Measurements from ENCODE around the gene CIPC. TPM values are rescaled to one million over a fixed set of nuclear protein-coding genes. Genes with fewer than 3 reads are reported as not detected.

CIPC gene
- total and polyA plus RNA-seq, 9 of the 15 experiments (the other 6 are each of a cell fraction or from before 2014, with no cell fraction given) = 5.0 to 16.9 (median 10.7) TPM

DNA sequence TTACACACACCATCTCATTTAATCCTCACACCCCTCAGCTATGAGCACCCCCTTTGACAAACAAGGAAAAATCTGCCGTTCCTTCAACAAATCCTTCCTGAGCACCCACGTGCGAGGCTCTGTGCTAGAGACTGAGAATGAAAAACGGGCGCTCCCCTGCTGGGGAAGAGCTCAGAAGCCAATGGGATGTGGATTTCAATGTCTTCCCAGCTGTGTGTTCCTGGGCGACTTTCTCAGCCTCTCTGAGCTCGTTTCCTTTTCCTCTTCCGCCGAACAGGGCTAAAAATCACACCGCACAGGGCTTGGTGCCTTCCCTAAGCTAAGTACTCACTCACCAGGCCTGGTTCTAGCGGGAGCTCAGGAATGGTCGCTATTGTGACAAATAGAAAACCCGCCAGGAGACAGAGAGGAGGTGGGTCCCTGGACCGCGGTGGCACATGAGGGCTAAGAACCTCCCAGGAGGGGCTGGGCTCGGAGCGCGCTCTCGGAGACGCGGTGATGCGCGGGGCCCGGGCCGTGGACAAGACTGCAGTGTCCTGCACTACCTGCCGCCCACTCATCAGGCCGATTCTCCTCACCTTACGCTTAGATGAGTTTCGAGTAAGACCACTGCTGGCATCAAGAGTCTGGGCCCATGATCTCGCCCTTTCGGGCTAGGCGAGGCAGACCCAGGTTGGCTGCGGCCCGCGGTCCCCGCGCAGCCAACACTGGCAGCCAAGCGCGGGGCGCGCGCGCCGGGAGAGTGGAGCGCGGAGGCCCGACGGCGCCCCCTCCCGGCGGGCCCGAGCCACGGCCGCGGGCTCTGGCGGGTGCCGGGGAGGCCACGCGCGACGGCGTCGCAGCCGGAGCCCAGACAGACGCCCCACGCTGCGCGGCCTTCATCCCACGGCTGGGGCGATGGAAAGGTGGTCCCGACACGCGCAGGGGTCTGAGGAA is 26.6 kb downstream of the CIPC start (continued):
- TF ChIP-seq RFX5 (IDR thresholded peaks at IDR 0.05; ENCODE audit: low read depth, low read length) (no peak), DDX20 (tag; IDR thresholded peaks at IDR 0.05; ENCODE audit: low read depth) (no peak), TCF7L2 (IDR thresholded peaks at IDR 0.05; ENCODE audit: low read depth, low read length) (no peak), SMC3 (conservative IDR thresholded peaks at IDR 0.05; ENCODE audit: insufficient read depth, low read depth, low read length) (0 out of 2 replicates have a peak, but pooled peaks have one; percentile 14), PPARD (CRISPR knock-in tag; IDR thresholded peaks at IDR 0.05) (no peak), ELF1 (tag; IDR thresholded peaks at IDR 0.05) (no peak), SRSF1 (IDR thresholded peaks at IDR 0.05; ENCODE audit: low read depth, low read length) (no peak), POLR3A (IDR thresholded peaks at IDR 0.05; ENCODE audit: borderline replicate concordance, extremely low read depth, insufficient read depth, insufficient read length) (no peak), HDGF (IDR thresholded peaks at IDR 0.05) (no peak)
- TF ChIP-seq, protein P1, sequence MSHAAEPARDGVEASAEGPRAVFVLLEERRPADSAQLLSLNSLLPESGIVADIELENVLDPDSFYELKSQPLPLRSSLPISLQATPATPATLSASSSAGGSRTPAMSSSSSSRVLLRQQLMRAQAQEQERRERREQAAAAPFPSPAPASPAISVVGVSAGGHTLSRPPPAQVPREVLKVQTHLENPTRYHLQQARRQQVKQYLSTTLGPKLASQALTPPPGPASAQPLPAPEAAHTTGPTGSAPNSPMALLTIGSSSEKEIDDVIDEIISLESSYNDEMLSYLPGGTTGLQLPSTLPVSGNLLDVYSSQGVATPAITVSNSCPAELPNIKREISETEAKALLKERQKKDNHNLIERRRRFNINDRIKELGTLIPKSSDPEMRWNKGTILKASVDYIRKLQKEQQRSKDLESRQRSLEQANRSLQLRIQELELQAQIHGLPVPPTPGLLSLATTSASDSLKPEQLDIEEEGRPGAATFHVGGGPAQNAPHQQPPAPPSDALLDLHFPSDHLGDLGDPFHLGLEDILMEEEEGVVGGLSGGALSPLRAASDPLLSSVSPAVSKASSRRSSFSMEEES (CRISPR knock-in tag; IDR thresholded peaks at IDR 0.05) = no peak
- TF ChIP-seq, protein P2, sequence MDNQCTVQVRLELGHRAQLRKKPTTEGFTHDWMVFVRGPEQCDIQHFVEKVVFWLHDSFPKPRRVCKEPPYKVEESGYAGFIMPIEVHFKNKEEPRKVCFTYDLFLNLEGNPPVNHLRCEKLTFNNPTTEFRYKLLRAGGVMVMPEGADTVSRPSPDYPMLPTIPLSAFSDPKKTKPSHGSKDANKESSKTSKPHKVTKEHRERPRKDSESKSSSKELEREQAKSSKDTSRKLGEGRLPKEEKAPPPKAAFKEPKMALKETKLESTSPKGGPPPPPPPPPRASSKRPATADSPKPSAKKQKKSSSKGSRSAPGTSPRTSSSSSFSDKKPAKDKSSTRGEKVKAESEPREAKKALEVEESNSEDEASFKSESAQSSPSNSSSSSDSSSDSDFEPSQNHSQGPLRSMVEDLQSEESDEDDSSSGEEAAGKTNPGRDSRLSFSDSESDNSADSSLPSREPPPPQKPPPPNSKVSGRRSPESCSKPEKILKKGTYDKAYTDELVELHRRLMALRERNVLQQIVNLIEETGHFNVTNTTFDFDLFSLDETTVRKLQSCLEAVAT (IDR thresholded peaks at IDR 0.05) = no peak
- TF ChIP-seq, protein P3, sequence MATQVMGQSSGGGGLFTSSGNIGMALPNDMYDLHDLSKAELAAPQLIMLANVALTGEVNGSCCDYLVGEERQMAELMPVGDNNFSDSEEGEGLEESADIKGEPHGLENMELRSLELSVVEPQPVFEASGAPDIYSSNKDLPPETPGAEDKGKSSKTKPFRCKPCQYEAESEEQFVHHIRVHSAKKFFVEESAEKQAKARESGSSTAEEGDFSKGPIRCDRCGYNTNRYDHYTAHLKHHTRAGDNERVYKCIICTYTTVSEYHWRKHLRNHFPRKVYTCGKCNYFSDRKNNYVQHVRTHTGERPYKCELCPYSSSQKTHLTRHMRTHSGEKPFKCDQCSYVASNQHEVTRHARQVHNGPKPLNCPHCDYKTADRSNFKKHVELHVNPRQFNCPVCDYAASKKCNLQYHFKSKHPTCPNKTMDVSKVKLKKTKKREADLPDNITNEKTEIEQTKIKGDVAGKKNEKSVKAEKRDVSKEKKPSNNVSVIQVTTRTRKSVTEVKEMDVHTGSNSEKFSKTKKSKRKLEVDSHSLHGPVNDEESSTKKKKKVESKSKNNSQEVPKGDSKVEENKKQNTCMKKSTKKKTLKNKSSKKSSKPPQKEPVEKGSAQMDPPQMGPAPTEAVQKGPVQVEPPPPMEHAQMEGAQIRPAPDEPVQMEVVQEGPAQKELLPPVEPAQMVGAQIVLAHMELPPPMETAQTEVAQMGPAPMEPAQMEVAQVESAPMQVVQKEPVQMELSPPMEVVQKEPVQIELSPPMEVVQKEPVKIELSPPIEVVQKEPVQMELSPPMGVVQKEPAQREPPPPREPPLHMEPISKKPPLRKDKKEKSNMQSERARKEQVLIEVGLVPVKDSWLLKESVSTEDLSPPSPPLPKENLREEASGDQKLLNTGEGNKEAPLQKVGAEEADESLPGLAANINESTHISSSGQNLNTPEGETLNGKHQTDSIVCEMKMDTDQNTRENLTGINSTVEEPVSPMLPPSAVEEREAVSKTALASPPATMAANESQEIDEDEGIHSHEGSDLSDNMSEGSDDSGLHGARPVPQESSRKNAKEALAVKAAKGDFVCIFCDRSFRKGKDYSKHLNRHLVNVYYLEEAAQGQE (IDR thresholded peaks at IDR 0.05; ENCODE audit: borderline replicate concordance) = peak; percentile 21
- TF ChIP-seq, protein P3 (CRISPR knock-in tag; IDR thresholded peaks at IDR 0.05; ENCODE audit: low read depth) = no peak
